Ascending aorta (tissue), 2 donors: ENCODE measurements around the gene ERLIN1. TPM values are rescaled to one million over a fixed set of nuclear protein-coding genes. Genes with fewer than 3 reads are reported as not detected.

Source experiments
- DNase-seq, 2 donors: peaks; one replicate each; pipeline ENCODE4 v3.0.0-alpha.2; 2019; ENCODE audit warnings: low spot score in 2 of 2
- H3K27ac ChIP-seq, 2 donors: fragments of 200-600 bp; sonication (generic); one replicate each; pipeline ENCODE4 v1.5.1; 2016 to 2017; ENCODE audit warnings: mild to moderate bottlenecking in 1 of 2
- H3K27me3 ChIP-seq: fragments of 200-600 bp; sonication (generic); one replicate; pipeline ENCODE4 v1.5.1; 2017
- H3K36me3 ChIP-seq, 2 donors: fragments of 200-600 bp; sonication (generic); one replicate each; pipeline ENCODE4 v1.5.1; 2016
- H3K4me1 ChIP-seq, 2 donors: fragments of 200-600 bp; sonication (generic); one replicate each; pipeline ENCODE4 v1.5.1; 2016 to 2017; ENCODE audit warnings: mild to moderate bottlenecking in 1 of 2
- H3K4me3 ChIP-seq, 2 donors: fragments of 200-600 bp; sonication (generic); one replicate each; pipeline ENCODE4 v1.5.1; 2016 to 2017; ENCODE audit warnings: mild to moderate bottlenecking in 1 of 2
- H3K9me3 ChIP-seq, 2 donors: fragments of 200-600 bp; sonication (generic); one replicate each; pipeline ENCODE4 v1.5.1; 2016
- CTCF ChIP-seq, 3 experiments: fragments of 200-600 bp in 2 of 3; fragments of 450-650 bp in 1 of 3; sonication (generic) in 2 of 3; IDR thresholded peaks; one replicate each; pipeline ENCODE4 v1.5.1; 2016 to 2019; ENCODE audit warnings: antibody characterized with exemption in 3 of 3, mild to moderate bottlenecking in 1 of 3, moderate library complexity in 1 of 3
- intact Hi-C: fragments of 100-400 bp; cut with DNase I; formaldehyde crosslinking; loops from one replicate; pipeline ENCODE4 v1.15.1; 2023
- total RNA-seq: library from RNA; depleted of rRNA; stranded (reverse); fragments of >200 nt; gene quantifications from one replicate; pipeline ENCODE4 v1.1.0, GENCODE V29; 2016

Gene ERLIN1
- total RNA-seq, 1 donor from 2014 or later: 16.6 TPM

GRCh38 chr10:100172349-100172748 lies 13.5 kb downstream of the ERLIN1 start:
- peaks cover 30 to 55% of the 10 kb centered on the region in 2 donors for H3K36me3 ChIP-seq
- no peak for TF ChIP-seq CTCF (IDR thresholded peaks at IDR 0.05)

GRCh38 chr10:100168313-100168643 lies 17.6 kb downstream of the ERLIN1 start:
- no peak for DNase-seq
- no peak overlapping the region for H3K27ac ChIP-seq
- no peaks in the 10 kb centered on the region for H3K27me3 ChIP-seq
- intact Hi-C loops: no loop called here
- no peak for TF ChIP-seq CTCF (IDR thresholded peaks at IDR 0.05)
- H3K9me3 ChIP-seq: no peaks in the 10 kb centered on the region
- H3K4me1 ChIP-seq: no peaks in the 10 kb centered on the region
- no peak overlapping the region for H3K4me3 ChIP-seq
- H3K36me3 ChIP-seq: peaks cover 25 to 32% of the 10 kb centered on the region in 2 donors

More at GRCh38 chr10:100172349-100172748, 13.5 kb downstream of the ERLIN1 start:
- no peaks in the 10 kb centered on the region for H3K9me3 ChIP-seq
- no peak overlapping the region for H3K27ac ChIP-seq
- no peak overlapping the region for H3K4me3 ChIP-seq
- DNase-seq: no peak
- intact Hi-C loops: no loop called here
- no peaks in the 10 kb centered on the region for H3K27me3 ChIP-seq
- H3K4me1 ChIP-seq: no peaks in the 10 kb centered on the region

- DNase-seq: no peak
- H3K9me3 ChIP-seq: no peaks in the 10 kb centered on the region
- no peaks in the 10 kb centered on the region for H3K27me3 ChIP-seq
- no peak for TF ChIP-seq CTCF (IDR thresholded peaks at IDR 0.05)
- no peaks in the 10 kb centered on the region for H3K4me1 ChIP-seq
- peaks cover 22 to 27% of the 10 kb centered on the region in 2 donors for H3K36me3 ChIP-seq
- H3K4me3 ChIP-seq: no peak overlapping the region
- intact Hi-C loops: no loop called here
- H3K27ac ChIP-seq: no peak overlapping the region
Measured at GRCh38 chr10:100167553-100168312, 18.1 kb downstream of the ERLIN1 start.

GRCh38 chr10:100163704-100164621 lies 21.9 kb downstream of the ERLIN1 start:
- peaks cover 19 to 25% of the 10 kb centered on the region in 2 donors for H3K36me3 ChIP-seq
- TF ChIP-seq CTCF (IDR thresholded peaks at IDR 0.05): no peak

GRCh38 chr10:100162696-100163095 lies 23.1 kb downstream of the ERLIN1 start:
- Histone ChIP-seq H3K27me3 (no peaks in the 10 kb centered on the region), H3K4me1 (no peaks in the 10 kb centered on the region), H3K4me3 (no peak overlapping the region), H3K9me3 (no peaks in the 10 kb centered on the region), H3K27ac (no peak overlapping the region), H3K36me3 (peaks cover 16 to 25% of the 10 kb centered on the region in 2 donors)
- no peak for TF ChIP-seq CTCF (IDR thresholded peaks at IDR 0.05)
- intact Hi-C loops: no loop called here
- DNase-seq: no peak

More at GRCh38 chr10:100163704-100164621, 21.9 kb downstream of the ERLIN1 start:
- Histone ChIP-seq H3K27ac (no peak overlapping the region), H3K27me3 (no peaks in the 10 kb centered on the region), H3K4me3 (no peak overlapping the region), H3K4me1 (no peaks in the 10 kb centered on the region), H3K9me3 (no peaks in the 10 kb centered on the region)
- DNase-seq: no peak
- intact Hi-C loops: no loop called here
